COR-L47 (cell line): ENCODE measurements around the gene SYNJ2BP.
"Not testable (repeated sequence)": the region's sequence is repeated elsewhere in the genome, so short reads cannot be mapped to it uniquely, and the experiment has no call there.

Source experiments
- DNase-seq: peaks from one replicate; lab custom pipeline; 2025; lab: John Stamatoyannopoulos, UW

The SYNJ2BP gene

GRCh38 chr14:70416725-70417349 lies at the start of gene SYNJ2BP:
Gene SYNJ2BP, minus strand, starts transcription at chr14:70417090. Its CDS starts 127 bp downstream, at chr14:70416963.
- peak; percentile 76 for DNase-seq

DNA sequence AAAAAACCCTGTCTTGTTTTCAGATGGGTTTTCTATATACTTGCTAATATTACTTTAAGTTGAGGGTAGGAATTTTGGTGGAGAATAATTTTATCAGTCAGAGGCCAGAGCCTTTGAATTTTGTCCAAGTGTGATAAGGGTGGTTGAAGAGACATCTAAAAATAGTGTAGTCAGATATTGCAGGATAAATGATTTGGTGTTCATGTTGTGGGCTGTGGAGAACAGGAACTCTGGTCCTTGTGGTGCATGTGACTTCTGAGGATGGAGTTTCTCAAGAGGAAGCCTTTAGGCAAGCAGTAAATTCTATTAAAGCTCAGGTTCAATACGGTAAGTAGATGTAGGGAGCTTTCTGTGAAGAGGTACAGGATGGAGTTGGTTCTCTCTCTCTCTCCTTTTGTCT lies 37.8 kb upstream of the SYNJ2BP start:
- no peak for DNase-seq

DNA sequence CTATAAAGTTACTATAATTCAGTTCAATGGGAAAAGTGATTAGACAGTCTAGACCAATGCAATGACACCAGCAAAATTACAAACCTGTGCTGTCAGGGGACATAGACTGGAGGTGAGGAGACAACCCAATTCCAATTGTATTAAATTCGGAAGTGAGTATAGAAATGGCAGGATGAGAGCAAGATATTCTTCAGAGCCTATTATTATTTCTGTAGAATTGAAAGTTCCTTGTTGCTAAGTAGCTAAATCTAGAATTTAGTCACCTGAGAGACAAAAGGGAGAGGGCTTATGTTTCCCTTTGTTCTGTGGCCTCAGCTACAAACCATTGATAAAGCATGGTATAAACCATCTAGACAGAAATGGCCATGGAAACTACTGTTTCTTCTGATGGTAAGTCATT lies 35.0 kb upstream of the SYNJ2BP start, which contains the start of gene ADAM21:
Gene ADAM21, plus strand, starts transcription at position 301 of the 400 bp plus-strand sequence. CDS start 5,326 bp downstream, outside the sequence.
- DNase-seq, result no peak

GRCh38 chr14:70448633-70449340 lies 31.9 kb upstream of the SYNJ2BP start:
- DNase-seq, result peak; percentile 6

- DNase-seq, result no peak
Measured at GRCh38 chr14:70442750-70443149, 25.9 kb upstream of the SYNJ2BP start.

DNA sequence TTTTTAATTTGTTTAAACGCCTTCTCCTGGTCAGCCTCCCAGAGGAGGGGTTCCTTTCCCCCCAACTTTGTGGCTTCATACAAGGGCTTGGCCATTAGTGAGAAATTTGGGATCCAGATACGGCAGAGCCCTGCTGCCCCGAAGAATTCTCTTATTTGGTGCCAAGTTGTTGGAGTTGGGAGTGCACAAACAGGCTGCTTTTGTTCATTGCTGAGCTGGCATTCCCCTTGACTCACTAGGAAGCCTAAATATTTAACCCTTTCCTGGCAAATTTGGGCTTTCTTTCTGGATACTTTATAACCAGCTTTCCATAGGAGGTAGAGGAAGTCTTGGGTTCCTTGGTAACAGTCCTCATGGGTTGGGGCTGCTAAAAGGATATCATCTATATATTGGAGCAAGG lies 24.8 kb upstream of the SYNJ2BP start:
- no peak for DNase-seq

DNA sequence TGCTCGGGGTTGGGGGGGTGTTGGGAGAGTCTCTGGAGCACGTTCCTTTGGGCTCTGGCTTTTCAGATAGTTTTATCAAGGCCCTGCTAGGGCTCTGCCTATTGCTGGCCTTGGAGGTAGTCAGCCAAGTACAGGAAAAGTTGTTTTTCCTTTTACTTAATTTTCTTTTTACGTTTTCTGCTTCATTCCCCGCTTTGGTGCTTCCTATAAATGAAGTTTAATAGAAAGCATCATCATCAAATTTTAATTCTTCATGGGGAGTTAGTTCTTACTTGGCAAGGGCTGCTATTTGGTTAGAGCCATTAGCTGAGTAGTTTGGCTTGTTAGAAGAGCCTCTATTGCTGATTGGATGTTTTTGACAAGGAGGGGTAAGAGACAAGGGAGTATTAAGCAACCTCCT lies 20.0 kb upstream of the SYNJ2BP start:
- DNase-seq, result no peak

- not testable (repeated sequence) for DNase-seq
Measured at GRCh38 chr14:70426555-70426954, 9.7 kb upstream of the SYNJ2BP start.

- no peak for DNase-seq
Measured at GRCh38 chr14:70425354-70425753, 8.5 kb upstream of the SYNJ2BP start.

- DNase-seq, result no peak
Measured at GRCh38 chr14:70422538-70422937, 5.6 kb upstream of the SYNJ2BP start.

DNA sequence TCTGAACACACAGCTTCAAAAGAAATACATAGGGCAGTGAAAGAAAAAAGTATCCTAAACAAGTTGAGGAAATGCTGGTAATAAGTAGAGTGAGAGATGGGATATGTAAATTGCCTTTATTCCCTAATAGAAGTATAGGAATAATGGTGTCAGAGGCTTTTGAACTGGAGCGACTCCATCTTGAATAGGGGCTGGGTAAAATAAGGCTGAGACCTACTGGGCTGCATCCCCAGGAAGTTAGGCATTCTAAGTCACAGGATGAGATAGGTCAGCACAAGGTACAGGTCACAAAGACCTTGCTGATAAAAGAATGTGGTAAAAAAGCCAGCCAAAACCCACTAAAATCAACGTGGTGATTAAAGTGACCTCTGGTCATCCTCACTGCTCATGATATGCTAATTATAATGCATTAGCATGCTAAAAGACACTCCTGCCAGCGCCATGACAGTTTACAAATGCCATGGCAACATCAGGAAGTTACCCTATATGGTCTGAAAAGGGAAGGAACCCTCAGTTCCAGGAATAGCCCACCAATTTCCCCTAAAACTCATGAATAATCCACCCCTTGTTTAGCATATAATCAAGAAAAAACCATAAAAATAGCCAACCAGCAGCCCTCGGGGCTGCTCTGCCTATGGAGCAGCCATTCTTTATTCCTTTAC lies 2.5 kb upstream of the SYNJ2BP start:
- not testable (repeated sequence) for DNase-seq

GRCh38 chr14:70416338-70416724 lies 559 bp downstream of the SYNJ2BP start:
- DNase-seq, result no peak

- DNase-seq, result no peak
Measured at GRCh38 chr14:70415788-70416187, 1.1 kb downstream of the SYNJ2BP start.

DNA sequence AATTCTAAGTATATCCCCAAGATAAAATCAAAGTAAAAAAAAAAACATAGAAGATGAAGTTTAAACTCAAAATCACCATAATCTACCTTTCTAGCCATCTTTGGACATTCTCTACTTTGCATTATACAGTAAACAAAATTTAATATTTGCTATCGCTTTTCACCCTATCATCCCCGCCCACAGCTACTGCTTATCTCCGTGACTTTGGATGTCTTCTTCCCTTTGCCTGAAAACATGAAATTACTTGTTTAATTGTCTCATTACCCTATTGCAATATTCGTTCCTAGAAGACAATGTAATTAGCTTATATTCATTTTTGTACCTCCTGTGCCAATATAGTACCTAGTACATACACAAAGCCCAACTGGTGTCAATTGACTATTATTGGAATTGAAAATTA lies 9.3 kb downstream of the SYNJ2BP start:
- DNase-seq, result no peak

DNA sequence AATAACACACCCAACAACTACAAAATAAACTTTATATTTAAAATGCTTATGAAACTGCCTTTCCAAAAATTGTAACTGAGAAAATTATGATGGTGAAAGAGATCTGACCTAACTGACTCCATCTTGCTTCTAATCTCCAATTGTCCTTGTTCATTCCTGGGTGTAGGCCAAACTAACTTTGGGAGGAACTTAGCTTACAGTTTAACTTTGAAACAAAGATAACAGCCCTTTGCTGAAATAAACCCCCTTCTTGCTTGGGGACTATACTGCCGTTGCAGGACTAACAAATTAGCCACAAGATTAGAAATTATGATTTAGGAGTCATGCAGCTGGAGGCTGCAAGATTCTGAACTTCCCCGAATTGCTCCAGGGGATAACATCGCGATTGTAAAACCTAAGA lies 10.7 kb downstream of the SYNJ2BP start:
- not testable (repeated sequence) for DNase-seq

DNA sequence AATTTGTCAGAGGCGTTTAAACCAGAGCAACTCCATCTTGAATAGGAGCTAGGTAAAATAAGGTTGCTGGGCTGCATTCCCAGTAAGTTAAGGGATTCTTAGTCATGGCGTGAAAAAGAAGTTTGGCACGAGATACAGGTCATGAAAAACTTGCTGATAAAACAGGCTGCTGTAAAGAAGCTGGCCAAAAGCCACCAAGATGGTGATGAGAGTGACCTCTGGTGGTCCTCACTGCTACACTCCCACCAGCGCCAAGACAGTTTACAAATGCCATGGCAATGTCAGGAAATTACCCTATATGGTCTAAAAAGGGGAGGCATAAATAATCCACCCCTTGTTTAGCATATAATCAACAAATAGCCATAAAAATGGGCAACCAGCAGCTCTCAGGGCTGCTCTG lies 13.6 kb downstream of the SYNJ2BP start:
- DNase-seq, result not testable (repeated sequence)

DNA sequence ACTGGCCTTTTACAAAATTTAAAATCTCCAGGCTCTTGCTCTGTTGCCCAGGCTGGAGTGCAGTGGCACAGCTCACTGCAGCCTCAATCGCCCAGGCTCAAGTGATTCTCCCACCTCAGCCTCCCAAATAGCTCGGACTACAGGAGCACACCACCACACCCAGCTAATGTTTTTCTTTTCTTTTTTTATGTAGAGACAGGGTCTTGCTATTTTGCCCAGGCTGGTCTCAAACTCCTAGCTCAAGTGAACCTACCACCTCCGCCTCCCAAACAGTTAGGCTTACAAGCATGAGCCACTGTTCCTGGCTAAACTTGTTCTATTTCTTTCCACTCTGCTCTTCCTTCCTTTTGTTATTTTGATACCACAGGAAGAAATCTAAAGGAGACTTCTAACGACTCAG lies 15.2 kb downstream of the SYNJ2BP start:
- DNase-seq, result no peak

GRCh38 chr14:70398706-70399431 lies 18.0 kb downstream of the SYNJ2BP start:
- no peak for DNase-seq

- DNase-seq, result no peak
Measured at GRCh38 chr14:70398280-70398679, 18.6 kb downstream of the SYNJ2BP start.

DNA sequence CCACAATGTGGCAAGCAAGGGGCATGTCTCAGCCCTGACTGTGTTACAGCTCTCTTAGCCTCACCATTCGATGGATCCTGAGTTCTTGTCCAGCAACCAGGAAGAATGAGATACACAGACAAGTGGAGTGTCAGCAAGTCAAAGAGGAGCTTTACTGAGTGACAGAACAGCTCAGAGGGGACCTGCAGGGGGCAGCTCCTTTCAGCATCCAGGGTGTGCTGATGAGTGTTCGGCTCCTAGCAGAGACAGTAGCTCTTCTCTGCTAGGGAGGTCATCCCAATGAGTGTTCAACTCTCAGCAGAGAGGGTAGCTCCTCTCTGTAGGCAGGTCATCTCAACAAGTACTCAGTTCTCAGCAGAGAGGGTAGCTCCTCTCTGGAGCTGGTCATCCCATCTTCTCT lies 19.1 kb downstream of the SYNJ2BP start:
- DNase-seq, result no peak

DNA sequence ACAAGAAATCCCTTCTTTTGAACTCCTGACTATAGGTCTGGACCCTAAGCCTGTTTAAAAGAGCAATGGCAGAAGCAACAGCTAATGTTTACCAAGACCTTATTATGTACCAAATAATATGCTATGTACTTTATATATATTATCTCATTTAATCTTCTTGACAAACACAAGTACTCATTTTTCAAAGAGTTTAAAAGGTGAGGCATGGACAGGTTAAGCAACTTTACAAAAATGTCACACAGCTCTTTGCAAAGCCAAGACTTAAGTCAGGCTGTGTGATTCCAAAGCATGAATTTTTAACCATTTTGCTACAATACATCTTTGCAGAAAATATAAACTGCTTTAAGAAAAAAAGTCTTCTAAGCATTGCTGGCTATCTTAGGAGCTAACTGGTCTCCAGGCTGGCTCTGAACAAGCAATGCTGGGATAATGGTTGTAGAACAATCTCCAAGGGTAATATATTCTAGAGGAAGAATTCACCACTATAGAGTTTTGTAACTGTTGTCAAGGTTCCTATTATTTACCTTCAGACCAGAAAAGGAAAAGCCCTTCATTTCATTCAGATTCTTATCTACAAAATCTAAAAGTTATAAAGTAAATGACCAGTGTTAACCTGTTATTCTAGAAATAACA lies 22.1 kb downstream of the SYNJ2BP start:
- DNase-seq, result no peak

GRCh38 chr14:70392676-70393075 lies 24.2 kb downstream of the SYNJ2BP start:
- no peak for DNase-seq
